RWPE2 (cell line): ENCODE results near the gene C1orf87.

Experiments
- ATAC-seq: fragments of 200-7000 bp; cut with Tn5 transposase; 3 replicates; pipeline ENCODE4 v1.9.1; 2021; ENCODE audit warnings: low read depth
- DNase-seq: peaks from one replicate; pipeline ENCODE4 v3.0.0-alpha.2; 2020; ENCODE audit warnings: low spot score
- H3K27ac ChIP-seq: fragments of 450-650 bp; 2 replicates; pipeline ENCODE4 v1.5.1; 2017; ENCODE audit warnings: mild to moderate bottlenecking; ENCODE audit not compliant: poor library complexity, severe bottlenecking
- H3K27me3 ChIP-seq: fragments of 250-450 bp; sonication (Bioruptor Pico); 2 replicates; pipeline ENCODE4 v1.5.1; 2021; ENCODE audit warnings: mild to moderate bottlenecking, moderate library complexity; ENCODE audit not compliant: insufficient read depth, poor library complexity, severe bottlenecking
- H3K36me3 ChIP-seq: fragments of 250-450 bp; sonication (Bioruptor Pico); 2 replicates; pipeline ENCODE4 v1.5.1; 2020; ENCODE audit warnings: low read depth, mild to moderate bottlenecking, moderate library complexity
- H3K4me1 ChIP-seq: fragments of 250-450 bp; sonication (Bioruptor Pico); 2 replicates; pipeline ENCODE4 v1.5.1; 2021; ENCODE audit warnings: mild to moderate bottlenecking, moderate library complexity; ENCODE audit not compliant: insufficient read depth, poor library complexity, severe bottlenecking
- H3K4me3 ChIP-seq: fragments of 250-450 bp; sonication (Bioruptor Pico); 2 replicates; pipeline ENCODE4 v1.5.1; 2021; ENCODE audit warnings: mild to moderate bottlenecking, moderate library complexity; ENCODE audit not compliant: severe bottlenecking
- H3K9me3 ChIP-seq: fragments of 250-450 bp; sonication (Bioruptor Pico); 2 replicates; pipeline ENCODE4 v1.5.1; 2021; ENCODE audit warnings: mild to moderate bottlenecking, moderate library complexity; ENCODE audit not compliant: severe bottlenecking
- TF ChIP-seq, protein P1 (sequence below): fragments of 450-650 bp; IDR thresholded peaks from one replicate; pipeline ENCODE4 v1.5.1; 2017; ENCODE audit warnings: mild to moderate bottlenecking, moderate library complexity; ENCODE audit not compliant: poor library complexity, severe bottlenecking

C1orf87 gene

DNA sequence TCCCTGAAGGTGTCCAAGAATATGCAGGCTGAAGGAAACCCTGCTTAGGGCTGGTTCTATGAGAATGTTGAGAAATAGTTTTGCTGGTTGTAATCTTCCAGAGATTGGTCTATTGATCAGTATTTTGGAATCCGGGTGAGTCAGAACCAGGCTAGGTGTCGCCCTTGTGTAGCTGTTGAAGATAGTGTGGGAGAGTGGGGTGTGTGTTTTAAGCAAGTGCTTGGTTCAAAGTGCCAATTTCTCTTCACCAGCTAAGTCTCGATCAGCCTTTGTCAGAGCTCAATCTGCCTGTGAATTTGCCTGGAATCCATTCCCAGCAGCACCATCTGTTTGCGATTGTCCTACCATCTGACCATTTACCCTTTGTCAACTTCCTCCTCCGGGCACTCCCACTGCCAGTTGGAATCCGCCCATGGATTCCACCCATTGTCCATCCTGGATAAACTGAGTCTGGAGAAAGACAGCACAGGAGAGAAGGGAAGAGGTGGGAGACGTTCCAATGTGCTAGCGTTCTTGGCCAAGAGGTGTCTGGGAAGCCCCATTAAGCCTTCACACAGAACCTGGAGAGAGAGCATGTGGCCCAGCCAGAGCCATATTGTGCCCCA lies 87.6 kb downstream of the C1orf87 start:
- no peak overlapping the region for H3K27ac ChIP-seq
- no peak for ATAC-seq
- TF ChIP-seq, protein P1, sequence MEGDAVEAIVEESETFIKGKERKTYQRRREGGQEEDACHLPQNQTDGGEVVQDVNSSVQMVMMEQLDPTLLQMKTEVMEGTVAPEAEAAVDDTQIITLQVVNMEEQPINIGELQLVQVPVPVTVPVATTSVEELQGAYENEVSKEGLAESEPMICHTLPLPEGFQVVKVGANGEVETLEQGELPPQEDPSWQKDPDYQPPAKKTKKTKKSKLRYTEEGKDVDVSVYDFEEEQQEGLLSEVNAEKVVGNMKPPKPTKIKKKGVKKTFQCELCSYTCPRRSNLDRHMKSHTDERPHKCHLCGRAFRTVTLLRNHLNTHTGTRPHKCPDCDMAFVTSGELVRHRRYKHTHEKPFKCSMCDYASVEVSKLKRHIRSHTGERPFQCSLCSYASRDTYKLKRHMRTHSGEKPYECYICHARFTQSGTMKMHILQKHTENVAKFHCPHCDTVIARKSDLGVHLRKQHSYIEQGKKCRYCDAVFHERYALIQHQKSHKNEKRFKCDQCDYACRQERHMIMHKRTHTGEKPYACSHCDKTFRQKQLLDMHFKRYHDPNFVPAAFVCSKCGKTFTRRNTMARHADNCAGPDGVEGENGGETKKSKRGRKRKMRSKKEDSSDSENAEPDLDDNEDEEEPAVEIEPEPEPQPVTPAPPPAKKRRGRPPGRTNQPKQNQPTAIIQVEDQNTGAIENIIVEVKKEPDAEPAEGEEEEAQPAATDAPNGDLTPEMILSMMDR, result no peak

DNA sequence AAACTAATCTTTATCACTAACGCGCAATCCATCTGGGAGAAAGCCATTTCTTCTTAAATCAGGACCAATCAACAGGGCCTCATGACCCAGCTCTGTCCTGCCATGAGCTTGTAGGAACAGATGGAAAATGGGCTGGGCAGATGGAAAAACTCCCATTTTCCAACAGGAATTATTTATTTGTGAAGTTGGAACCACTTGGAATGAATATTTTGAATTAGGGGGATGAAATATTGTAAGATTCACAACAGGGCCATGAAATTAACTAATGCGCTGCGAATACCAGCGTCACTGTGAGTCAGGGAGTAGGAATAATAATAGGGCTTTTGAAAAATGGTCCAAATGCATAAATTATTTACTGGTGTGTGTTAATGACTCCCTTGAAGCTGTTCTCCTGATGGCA lies 93.9 kb downstream of the C1orf87 start:
- Histone ChIP-seq H3K9me3 (no peaks in the 10 kb centered on the region), H3K4me1 (no peaks in the 10 kb centered on the region), H3K27me3 (peaks cover 14% of the 10 kb centered on the region), H3K27ac (no peak overlapping the region), H3K36me3 (no peaks in the 10 kb centered on the region), H3K4me3 (no peak overlapping the region)
- TF ChIP-seq, protein P1, result no peak
- ATAC-seq (no peak), DNase-seq (no peak)

More for the DNA sequence above, 87.6 kb downstream of the C1orf87 start:
- Histone ChIP-seq H3K27me3 (no peaks in the 10 kb centered on the region), H3K4me1 (no peaks in the 10 kb centered on the region), H3K4me3 (no peak overlapping the region), H3K9me3 (no peaks in the 10 kb centered on the region), H3K36me3 (no peaks in the 10 kb centered on the region)
- DNase-seq, result no peak

- no peak for ATAC-seq
- Histone ChIP-seq H3K27ac (no peak overlapping the region), H3K4me1 (no peaks in the 10 kb centered on the region), H3K36me3 (no peaks in the 10 kb centered on the region), H3K9me3 (no peaks in the 10 kb centered on the region), H3K4me3 (no peak overlapping the region), H3K27me3 (peaks cover 14% of the 10 kb centered on the region)
- DNase-seq, result no peak
- TF ChIP-seq, protein P1, result no peak
These were observed 95.1 kb downstream of the C1orf87 start for GRCh38 chr1:59978511-59978910.

DNA sequence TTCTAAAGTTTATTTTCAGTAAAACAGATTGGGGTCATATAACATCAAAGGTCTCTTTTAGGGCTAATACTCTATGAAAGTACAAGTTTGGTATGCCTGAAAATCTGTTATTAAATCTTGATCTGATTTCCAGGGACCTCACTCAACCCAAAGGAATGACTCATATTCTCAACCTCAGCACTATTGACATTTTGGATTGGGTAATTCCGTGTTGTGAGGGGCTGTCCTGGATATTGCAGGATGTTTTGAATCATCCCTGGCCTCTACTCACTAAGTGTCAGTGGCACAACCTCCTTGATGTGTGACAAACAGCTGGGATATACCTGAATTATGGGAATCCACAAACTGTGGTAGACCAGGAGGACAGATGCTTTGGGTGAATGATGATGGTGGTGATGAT lies 95.5 kb downstream of the C1orf87 start:
- no peak overlapping the region for H3K27ac ChIP-seq
- no peak for ATAC-seq
- TF ChIP-seq, protein P1, result no peak

GRCh38 chr1:59977075-59977410 lies 96.5 kb downstream of the C1orf87 start:
- no peaks in the 10 kb centered on the region for H3K9me3 ChIP-seq
- DNase-seq (no peak), ATAC-seq (no peak)
- H3K27ac ChIP-seq, result no peak overlapping the region
- H3K27me3 ChIP-seq, result peaks cover 14% of the 10 kb centered on the region
- H3K4me3 ChIP-seq, result no peak overlapping the region
- H3K36me3 ChIP-seq, result no peaks in the 10 kb centered on the region
- H3K4me1 ChIP-seq, result no peaks in the 10 kb centered on the region
- TF ChIP-seq, protein P1, result peak; percentile 66

More for the DNA sequence above, 95.5 kb downstream of the C1orf87 start:
- Histone ChIP-seq H3K36me3 (no peaks in the 10 kb centered on the region), H3K9me3 (no peaks in the 10 kb centered on the region), H3K4me3 (no peak overlapping the region), H3K4me1 (no peaks in the 10 kb centered on the region), H3K27me3 (peaks cover 14% of the 10 kb centered on the region)
- DNase-seq, result no peak
